ENCODE results near the gene EDN1.

- TF ChIP-seq EZH2 (IDR thresholded peaks at IDR 0.05; ENCODE audit: insufficient read depth, poor library complexity, severe bottlenecking) (no peak), EZH2phosphoT487 (IDR thresholded peaks at IDR 0.05; ENCODE audit: insufficient read depth, low read depth) (no peak)
Observed at GRCh38 chr6:12340488-12340818, 50.3 kb downstream of the EDN1 start.

Measured in GM23248 (cell line).